Kidney (tissue), 14 donors: ENCODE results near the gene ELFN2. TPM values are rescaled to one million over a fixed set of nuclear protein-coding genes. Genes with fewer than 3 reads are reported as not detected.

Source experiments
- DNase-seq, 5 donors: peaks; one replicate each; pipeline ENCODE4 v3.0.0-alpha.2; 2013 to 2020
- FAIRE-seq: peaks from 2 replicates; lab custom pipeline; 2012; peaks lifted over from hg19 to GRCh38; lab: Jason Lieb, UNC
- H3K27ac ChIP-seq, 2 donors: one replicate each; pipeline ENCODE4 v1.7.0; 2013; ENCODE audit warnings: low read depth in 2 of 2, low read length in 2 of 2, inconsistent platforms in 1 of 2
- H3K27me3 ChIP-seq: one replicate; pipeline ENCODE4 v1.7.1; 2013; ENCODE audit warnings: low read length, inconsistent platforms; ENCODE audit not compliant: control insufficient read depth, insufficient read depth
- H3K36me3 ChIP-seq, 3 donors: one replicate each; pipeline versions ENCODE4 v1.7.0 to v1.7.1; 2013; ENCODE audit warnings: low read length in 3 of 3, control low read depth in 1 of 3, inconsistent platforms in 1 of 3; ENCODE audit not compliant: insufficient read depth in 3 of 3, control insufficient read depth in 2 of 3
- H3K4me1 ChIP-seq, 3 donors: one replicate each; pipeline versions ENCODE4 v1.7.0 to v1.7.1; 2013; ENCODE audit warnings: low read length in 3 of 3, inconsistent platforms in 1 of 3, low read depth in 1 of 3; ENCODE audit not compliant: control insufficient read depth in 2 of 3, insufficient read depth in 2 of 3
- H3K4me3 ChIP-seq, 3 donors: one replicate each; pipeline versions ENCODE4 v1.7.0 to v1.8.1; 2013; ENCODE audit warnings: low read length in 3 of 3, control low read depth in 1 of 3, inconsistent platforms in 1 of 3
- H3K9ac ChIP-seq, 3 donors: one replicate each; pipeline versions ENCODE4 v1.7.0 to v1.7.1; 2013; ENCODE audit warnings: low read length in 3 of 3, control low read depth in 1 of 3, inconsistent platforms in 1 of 3
- H3K9me3 ChIP-seq, 3 donors: one replicate each; pipeline versions ENCODE4 v1.7.0 to v1.7.1; 2013; ENCODE audit warnings: low read length in 3 of 3, control low read depth in 1 of 3, inconsistent platforms in 1 of 3; ENCODE audit not compliant: control insufficient read depth in 2 of 3, insufficient read depth in 1 of 3
- intact Hi-C: fragments of 100-400 bp; cut with DNase I; formaldehyde crosslinking; loops from one replicate; pipeline ENCODE4 v1.11.1; 2022
- polyA plus RNA-seq: library from polyadenylated mRNA; stranded (reverse); fragments of 350-450 nt; fragmentation: Illumina TruSeq; extraction: RNeasy Lipid Tissue Mini Kit (QIAGEN cat#74804); gene quantifications from one replicate; pipeline ENCODE4 v1.2.3, GENCODE V29; 2014; ENCODE audit warnings: low read depth, low replicate concordance; ENCODE audit not compliant: insufficient read depth
- total RNA-seq: library from RNA; stranded (reverse); fragmentation: NEBNext Ultra II Directional; extraction: Animal tissue kit (Norgen Biotek cat#: 25700); gene quantifications from one replicate; pipeline ENCODE4 v1.2.1, GENCODE V29; 2021
- TF ChIP-seq, protein P1 (sequence below): IDR thresholded peaks from 3 replicates; pipeline ENCODE4 v1.5.1; 2012; ENCODE audit warnings: mild to moderate bottlenecking, moderate library complexity, borderline replicate concordance; ENCODE audit not compliant: insufficient read depth; ENCODE audit errors: extremely low read depth
- donor health status: control.
- donor health status: control.
- donor health status: control.
- donor health status: control.
- donor health status: control.
- donor health status: DM: yes; HTN: yes; CAD: no.
- donor health status: Normal renal cell carcinoma (clear cell type).

Gene ELFN2
- total and polyA plus RNA-seq, 2 donors from 2014 or later, result 0.19 to 4.6 TPM

- intact Hi-C loops, result no loop called here
- no peaks in the 10 kb centered on the region for H3K9me3 ChIP-seq
- H3K4me1 ChIP-seq, result peaks cover 0 to 4% (median 0%) of the 10 kb centered on the region in 3 donors
- no peak overlapping the region for H3K4me3 ChIP-seq
- TF ChIP-seq, protein P1, sequence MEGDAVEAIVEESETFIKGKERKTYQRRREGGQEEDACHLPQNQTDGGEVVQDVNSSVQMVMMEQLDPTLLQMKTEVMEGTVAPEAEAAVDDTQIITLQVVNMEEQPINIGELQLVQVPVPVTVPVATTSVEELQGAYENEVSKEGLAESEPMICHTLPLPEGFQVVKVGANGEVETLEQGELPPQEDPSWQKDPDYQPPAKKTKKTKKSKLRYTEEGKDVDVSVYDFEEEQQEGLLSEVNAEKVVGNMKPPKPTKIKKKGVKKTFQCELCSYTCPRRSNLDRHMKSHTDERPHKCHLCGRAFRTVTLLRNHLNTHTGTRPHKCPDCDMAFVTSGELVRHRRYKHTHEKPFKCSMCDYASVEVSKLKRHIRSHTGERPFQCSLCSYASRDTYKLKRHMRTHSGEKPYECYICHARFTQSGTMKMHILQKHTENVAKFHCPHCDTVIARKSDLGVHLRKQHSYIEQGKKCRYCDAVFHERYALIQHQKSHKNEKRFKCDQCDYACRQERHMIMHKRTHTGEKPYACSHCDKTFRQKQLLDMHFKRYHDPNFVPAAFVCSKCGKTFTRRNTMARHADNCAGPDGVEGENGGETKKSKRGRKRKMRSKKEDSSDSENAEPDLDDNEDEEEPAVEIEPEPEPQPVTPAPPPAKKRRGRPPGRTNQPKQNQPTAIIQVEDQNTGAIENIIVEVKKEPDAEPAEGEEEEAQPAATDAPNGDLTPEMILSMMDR, result no peak
- FAIRE-seq (no peak), DNase-seq (peak in 3 of 5 donors; percentile 42 to 50 (median 49))
- H3K27me3 ChIP-seq, result peaks cover 14% of the 10 kb centered on the region
- no peak overlapping the region for H3K9ac ChIP-seq
- no peak overlapping the region for H3K27ac ChIP-seq
- H3K36me3 ChIP-seq, result no peaks in the 10 kb centered on the region
Measured at GRCh38 chr22:37324340-37325038, 102.8 kb downstream of the ELFN2 start.

- no peak for FAIRE-seq
- intact Hi-C loops, result no loop called here
- no peaks in the 10 kb centered on the region for H3K9me3 ChIP-seq
- H3K27ac ChIP-seq, result no peak overlapping the region
- TF ChIP-seq, protein P1, result no peak
- DNase-seq, result no peak
- H3K27me3 ChIP-seq, result peaks cover 14% of the 10 kb centered on the region
- H3K4me3 ChIP-seq, result no peak overlapping the region
- no peak overlapping the region for H3K9ac ChIP-seq
- peaks cover 0 to 4% (median 0%) of the 10 kb centered on the region in 3 donors for H3K4me1 ChIP-seq
- no peaks in the 10 kb centered on the region for H3K36me3 ChIP-seq
Measured at GRCh38 chr22:37320726-37321677, 106.3 kb downstream of the ELFN2 start.

GRCh38 chr22:37319469-37319868 is 107.8 kb downstream of the ELFN2 start:
- intact Hi-C loops, result loop anchor here (5.0 kb wide), 1 partner anchor 143 kb away; no protein-coding TSS in a partner anchor
- peaks cover 9% of the 10 kb centered on the region for H3K27me3 ChIP-seq
- FAIRE-seq, result no peak

More at GRCh38 chr22:37319469-37319868, 107.8 kb downstream of the ELFN2 start:
- Histone ChIP-seq H3K27ac (no peak overlapping the region), H3K36me3 (no peaks in the 10 kb centered on the region), H3K9ac (no peak overlapping the region), H3K9me3 (no peaks in the 10 kb centered on the region), H3K4me1 (peaks cover 0 to 4% (median 0%) of the 10 kb centered on the region in 3 donors), H3K4me3 (no peak overlapping the region)
- DNase-seq, result no peak
- TF ChIP-seq, protein P1, result no peak
